NCI-H1417 (cell line): ENCODE data around the gene MPO.

Experiments used
- DNase-seq, 3 experiments: peaks; one replicate each; lab custom pipeline; 2025; lab: John Stamatoyannopoulos, UW

Gene MPO

GRCh38 chr17:58280480-58281217 lies at the start of gene MPO:
MPO (minus strand) TSS chr17:58280935; CDS start chr17:58280758, 177 bp downstream.
- DNase-seq: no peak

DNA sequence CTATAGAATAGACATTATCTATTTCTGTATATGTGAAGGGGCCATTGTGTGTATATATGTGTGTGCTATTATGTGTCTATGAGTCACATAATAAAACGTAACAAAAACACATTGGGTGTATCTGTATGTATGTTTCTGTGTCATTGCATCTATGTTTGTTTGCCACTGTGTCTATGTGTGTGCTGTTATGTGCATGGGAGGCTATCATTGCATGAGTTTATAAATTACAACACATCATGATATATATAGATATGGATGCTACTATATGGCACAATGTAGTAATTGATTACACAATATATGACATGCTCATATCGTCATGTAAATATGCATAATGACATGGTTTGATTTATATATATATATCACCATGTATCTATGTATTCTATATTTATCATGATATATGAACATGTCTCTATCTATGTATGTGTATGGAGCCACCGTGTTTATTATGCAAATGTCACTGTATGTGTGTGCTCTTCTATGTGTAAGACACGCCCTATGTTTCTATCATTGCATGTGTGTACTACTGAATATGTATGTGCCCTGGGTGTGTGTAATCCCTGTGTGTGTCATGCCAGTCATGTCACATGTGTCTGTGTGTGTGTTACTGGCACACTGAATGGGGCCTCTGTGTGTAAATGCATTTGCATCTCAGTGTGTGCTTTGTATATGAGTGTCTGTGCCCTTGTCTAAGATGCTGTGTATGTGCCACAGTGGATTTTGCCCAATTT lies 49.2 kb upstream of the MPO start:
- DNase-seq: no peak

DNA sequence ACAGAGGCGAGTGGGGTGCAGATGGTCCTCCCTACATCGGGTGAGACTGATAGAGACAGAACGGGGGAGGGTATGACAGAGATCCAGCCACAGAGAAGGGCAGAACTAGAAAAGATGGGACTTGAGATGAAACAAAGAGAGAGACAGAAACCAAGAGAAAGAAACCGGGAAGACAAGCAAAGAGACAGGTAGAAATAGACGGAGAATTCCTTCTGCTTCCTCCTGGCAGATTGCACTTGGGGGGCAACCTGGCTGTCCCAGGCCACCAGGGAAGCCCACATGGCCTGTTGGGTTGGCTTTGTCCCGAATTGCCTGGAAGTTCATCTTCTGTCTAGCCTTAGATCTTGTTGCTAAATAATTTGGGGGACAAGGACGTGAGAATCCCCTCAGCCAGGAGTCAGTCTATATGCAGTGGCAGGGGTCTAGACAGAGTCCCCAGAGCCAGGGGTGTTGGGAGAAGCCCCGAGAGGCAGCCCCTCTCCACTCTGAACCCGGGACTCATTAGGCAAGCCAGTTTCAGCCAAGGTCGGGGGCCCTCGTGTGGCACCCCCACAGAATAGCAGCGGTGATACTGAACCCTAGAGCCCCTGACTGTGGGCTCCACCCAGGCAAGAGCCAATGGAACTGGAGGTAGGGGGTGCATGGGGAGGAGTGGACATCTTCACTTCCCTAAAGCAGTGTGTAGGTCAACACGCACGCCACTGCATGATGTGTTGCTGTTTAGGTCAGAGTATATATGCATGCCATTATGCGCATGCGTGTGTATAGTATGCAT lies 48.5 kb upstream of the MPO start:
- DNase-seq: no peak

DNA sequence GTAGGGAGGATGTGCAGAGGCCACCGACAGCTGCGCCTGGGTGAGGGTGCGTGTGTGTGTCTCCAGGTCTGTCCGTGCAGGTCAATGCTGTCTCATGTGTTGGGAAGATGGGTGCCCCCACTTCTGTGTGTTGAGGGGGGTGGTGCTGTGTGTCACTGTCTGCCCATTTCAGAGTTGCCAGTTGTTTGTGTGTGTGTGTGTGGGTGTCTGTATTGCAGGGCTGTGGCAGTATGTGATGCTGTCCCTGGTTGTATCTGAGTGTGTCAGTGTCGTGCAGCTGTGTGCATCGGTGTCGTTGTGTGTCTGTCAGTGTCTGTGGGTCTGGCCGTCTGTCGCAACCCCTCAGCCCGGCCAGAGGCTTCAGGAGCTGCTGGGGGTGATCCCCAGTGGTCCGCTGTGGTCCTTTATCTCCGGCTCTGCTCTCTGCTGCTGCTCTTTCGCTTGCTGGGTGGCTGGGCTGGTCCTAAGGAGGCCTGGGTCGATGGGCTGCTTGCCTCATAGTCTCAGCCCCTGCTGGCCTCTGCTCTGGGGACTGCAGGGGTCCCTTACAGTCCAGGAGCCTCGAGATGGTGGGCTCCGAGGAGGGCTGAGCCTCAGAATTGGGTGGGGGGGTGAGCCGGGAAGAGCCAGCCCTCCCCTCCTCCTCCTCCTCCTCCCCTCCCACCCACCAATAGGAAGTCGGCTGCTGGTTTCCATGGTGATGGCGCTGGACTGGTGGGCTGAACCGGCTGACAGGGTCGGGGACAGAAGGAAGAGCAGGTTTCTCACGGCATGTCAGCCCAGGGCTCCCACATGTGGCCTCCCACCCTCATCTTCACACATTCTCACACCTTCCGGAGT lies 47.7 kb upstream of the MPO start, which contains the start of gene TSPOAP1:
TSS of gene TSPOAP1 (minus strand) at position 601 of the 840 bp plus-strand sequence. CDS start 875 bp downstream, outside the sequence.
- DNase-seq: no peak

- no peak for DNase-seq
These were observed 46.8 kb upstream of the MPO start for GRCh38 chr17:58327363-58328194.

GRCh38 chr17:58326609-58327362 lies 46.1 kb upstream of the MPO start:
- DNase-seq: no peak

GRCh38 chr17:58325976-58326468 lies 45.3 kb upstream of the MPO start:
- DNase-seq: no peak

- DNase-seq: peak in 2 of 3 experiments; percentile 74 to 76
These were observed 44.6 kb upstream of the MPO start for GRCh38 chr17:58325289-58325726.

DNA sequence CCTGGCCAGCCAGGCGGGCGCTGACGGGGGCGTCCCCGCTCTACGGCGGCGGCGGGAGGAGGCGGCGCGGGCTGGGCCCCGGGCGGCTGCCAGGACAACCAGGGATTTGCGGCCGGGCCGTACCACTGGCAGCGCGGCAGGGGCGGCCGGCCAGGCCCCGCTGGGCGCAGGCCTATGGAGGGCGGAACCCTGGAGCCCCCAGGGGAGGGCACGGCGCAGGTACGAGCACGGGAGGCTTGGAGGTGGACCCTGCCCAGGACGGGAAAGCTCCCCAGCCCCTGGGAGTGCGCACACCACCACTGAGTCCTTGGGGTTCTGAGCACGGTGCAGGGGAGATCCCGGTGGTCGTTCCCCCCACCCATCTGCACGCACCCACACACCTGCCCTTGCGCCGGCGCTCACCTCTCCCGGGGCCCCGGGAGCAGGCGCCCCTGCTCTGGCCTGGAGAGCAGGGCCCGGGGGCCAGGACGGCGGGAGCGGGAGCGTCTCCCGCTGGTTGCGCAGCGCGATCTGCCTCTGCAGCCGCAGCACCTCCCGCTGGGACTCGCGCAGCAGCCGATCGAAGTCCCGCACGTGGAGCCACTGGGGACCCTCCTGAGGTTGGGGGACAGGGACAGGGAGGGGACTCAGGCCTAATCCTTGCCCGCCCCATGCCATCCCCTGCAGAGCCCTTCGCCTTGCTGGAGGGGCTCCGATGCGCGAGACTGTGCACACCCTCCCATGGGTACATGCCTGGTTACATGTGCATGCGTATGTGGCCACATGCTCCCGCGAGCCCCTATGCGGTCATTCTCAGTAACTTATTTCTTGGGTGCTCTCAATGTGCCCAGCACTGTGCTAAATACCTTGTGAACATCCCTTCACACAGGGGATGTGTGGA lies 43.9 kb upstream of the MPO start:
- peak; percentile 44 to 85 (median 84) for DNase-seq

- DNase-seq: peak in 1 of 3 experiments; percentile 74
These were observed 43.3 kb upstream of the MPO start for GRCh38 chr17:58324056-58324408.

GRCh38 chr17:58323366-58324055 lies 42.8 kb upstream of the MPO start:
- no peak for DNase-seq

GRCh38 chr17:58322581-58323185 lies 41.9 kb upstream of the MPO start:
- DNase-seq: no peak

- DNase-seq: no peak
These were observed 41.1 kb upstream of the MPO start for GRCh38 chr17:58321571-58322525.

DNA sequence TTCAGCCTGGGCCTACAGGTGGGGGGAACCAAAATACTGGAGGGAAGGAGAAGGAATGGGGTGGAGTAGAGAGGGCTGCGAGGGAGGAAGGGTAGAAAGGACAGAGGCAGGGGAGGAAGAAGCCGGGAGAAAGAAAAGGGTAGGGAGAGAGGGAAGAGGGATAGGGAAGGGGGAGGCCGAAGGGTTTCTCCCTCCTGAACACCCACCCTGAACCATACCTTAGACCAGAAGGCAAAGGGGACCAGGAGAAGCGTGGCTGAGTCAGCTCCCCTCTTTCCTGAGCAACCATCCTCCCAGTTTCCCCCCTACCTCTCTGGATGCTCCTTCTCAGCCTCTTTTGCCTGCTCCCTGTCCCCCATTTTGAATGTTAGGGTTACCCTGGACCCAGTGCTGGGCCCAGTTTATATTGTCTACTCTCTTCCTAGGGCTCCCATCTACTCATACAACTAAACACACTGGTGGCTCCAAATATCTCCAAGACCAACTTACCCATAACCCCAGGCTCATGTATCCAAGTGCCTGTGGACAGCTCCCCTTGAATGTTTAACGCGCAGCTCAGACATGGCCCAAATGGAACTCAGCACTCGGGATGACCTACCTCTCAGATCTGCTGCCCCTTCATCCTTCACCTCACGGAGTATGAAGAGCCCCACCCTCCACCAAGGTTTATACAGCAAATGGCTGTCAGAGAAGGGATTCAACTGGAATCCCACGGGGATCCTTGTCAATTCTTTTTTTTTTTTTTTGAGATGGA lies 40.0 kb upstream of the MPO start:
- no peak for DNase-seq

- DNase-seq: no peak
These were observed 39.4 kb upstream of the MPO start for GRCh38 chr17:58320163-58320558.
